ENCODE data around the gene PAPOLA.
"Not testable (repeated sequence)": the region's sequence is repeated elsewhere in the genome, so short reads cannot be mapped to it uniquely, and the experiment has no call there.

The PAPOLA gene

DNA sequence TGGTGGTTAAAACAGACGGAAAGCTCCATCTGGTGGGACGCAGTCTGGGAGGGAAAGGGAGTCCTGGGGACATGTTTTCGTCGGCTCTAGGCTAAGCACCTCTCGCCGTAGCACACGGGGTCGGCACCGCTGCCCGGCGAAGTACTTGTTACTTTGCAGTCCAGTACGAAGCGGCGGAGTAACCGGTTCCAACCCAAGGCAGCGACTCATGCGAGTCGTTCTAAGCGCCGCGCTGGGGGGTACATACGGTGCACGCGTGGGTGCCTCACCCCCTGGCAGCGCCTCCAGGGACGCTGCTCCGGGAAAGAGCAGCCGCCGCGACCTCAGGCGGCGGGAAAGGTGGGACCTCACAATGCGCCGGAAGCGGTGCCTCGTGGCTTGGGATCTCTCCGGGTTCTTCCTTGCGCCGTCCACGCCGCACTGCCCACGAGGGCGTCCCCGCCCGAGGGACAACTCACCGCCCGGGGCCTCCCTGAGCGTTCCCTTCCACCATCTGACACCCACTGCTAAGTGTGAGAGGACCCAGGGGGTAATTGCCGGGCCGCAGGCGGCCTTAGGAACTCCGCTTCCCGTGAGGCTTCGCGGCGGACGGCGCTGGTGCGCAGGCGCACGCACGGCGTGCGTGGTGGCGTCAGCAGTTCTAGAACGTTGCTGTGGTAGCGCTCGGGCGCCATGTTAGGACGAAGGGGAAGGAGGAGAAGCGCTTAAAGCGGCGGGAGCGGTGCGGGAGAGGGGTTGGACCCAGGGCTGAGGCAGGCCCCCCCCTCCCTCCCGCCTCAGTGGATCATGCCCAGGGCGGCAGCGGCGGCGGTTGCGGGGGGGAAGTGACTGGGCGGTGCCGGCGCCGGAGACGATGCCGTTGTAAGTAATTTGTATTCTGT, at the start of gene PAPOLA:
TSS of gene PAPOLA (plus strand) at position 643 of the 881 bp plus-strand sequence. CDS start at position 854, 211 bp downstream.
- Mint-ChIP-seq H3K36me3 (peaks cover 27 to 32% of the 10 kb centered on the region in 2 donors), H3K4me1 (peaks cover 37 to 66% of the 10 kb centered on the region in 2 donors), H3K27me3 (no peaks in the 10 kb centered on the region), H3K9me3 (no peaks in the 10 kb centered on the region), H3K27ac (peak within 1 kb of the TSS; percentile 99), H3K4me3 (peak within 1 kb of the TSS; percentile 92 to 95)
- DNase-seq (peak; percentile 97), ATAC-seq (replicated peaks) (peak; percentile 91 to 92)

DNA sequence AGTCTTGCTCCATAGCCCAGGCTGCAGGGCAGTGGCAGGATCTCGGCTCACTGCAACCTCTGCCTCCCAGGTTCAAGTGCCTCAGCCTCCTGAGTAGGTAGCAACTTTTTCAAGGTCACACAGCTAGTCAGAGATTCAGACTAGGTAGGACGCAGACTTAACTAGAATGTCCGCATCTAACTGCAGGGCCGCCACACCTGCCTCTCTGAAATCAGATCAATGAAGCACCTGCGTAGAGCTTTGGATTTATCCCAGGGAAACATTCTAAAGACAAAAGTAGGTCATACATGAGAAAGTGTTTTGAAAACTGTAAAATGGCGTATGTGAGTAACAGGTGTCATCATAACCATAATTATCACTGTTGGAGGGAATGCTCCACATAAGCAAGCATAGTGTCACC, 49.5 kb upstream of the PAPOLA start:
- Mint-ChIP-seq H3K27me3 (peaks cover 6% of the 10 kb centered on the region in 2 donors), H3K36me3 (no peaks in the 10 kb centered on the region), H3K4me1 (no peaks in the 10 kb centered on the region), H3K9me3 (no peaks in the 10 kb centered on the region), H3K4me3 (no peak overlapping the region), H3K27ac (no peak overlapping the region)
- DNase-seq: no peak
- no peak for ATAC-seq (replicated peaks)

DNA sequence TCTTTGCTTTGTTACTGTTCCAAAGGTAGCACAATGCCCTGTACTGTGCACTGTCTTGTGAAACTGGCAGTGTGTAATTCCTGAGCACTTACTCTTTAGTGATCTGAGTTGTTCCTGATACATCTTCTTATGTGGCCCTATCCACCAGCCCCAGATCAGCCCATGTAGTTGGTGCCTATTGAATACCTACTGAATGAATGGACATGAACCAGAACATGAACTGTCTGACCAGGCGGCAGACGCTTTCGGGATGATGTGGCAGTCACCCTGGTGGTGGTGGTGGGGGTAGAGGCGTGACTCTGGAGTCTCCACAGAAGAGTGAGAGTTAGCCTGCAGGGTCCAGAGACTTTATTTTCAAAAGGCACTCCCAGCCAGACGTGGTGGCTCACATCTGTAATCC, 46.6 kb upstream of the PAPOLA start:
- no peak overlapping the region for H3K27ac Mint-ChIP-seq
- no peak for DNase-seq
- H3K9me3 Mint-ChIP-seq: no peaks in the 10 kb centered on the region
- no peaks in the 10 kb centered on the region for H3K4me1 Mint-ChIP-seq
- H3K27me3 Mint-ChIP-seq: peaks cover 10 to 11% of the 10 kb centered on the region in 2 donors
- H3K4me3 Mint-ChIP-seq: no peak overlapping the region
- H3K36me3 Mint-ChIP-seq: no peaks in the 10 kb centered on the region
- no peak for ATAC-seq (replicated peaks)

DNA sequence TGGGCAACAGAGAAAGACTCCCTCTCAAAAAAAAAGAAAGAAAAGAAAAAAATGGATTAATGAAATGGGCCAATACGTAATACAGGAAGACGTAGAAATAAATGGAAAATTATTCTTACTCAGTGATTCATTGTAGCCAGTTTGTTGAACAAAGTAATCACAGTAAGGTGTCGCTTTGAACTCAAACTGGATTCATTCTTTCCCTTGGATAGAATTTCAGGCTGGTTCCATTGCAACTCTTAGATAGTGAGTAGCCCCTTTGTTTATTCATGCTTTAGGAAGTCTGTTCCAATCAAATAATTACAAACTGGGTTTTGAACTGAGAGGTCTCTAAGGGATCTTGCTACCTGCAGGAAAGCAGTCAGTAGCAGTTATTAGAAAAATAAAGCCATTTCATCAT, 42.3 kb upstream of the PAPOLA start:
- H3K27me3 Mint-ChIP-seq: peaks cover 10 to 11% of the 10 kb centered on the region in 2 donors
- H3K4me1 Mint-ChIP-seq: peaks cover 0 to 4% of the 10 kb centered on the region in 2 donors
- DNase-seq: no peak
- H3K36me3 Mint-ChIP-seq: no peaks in the 10 kb centered on the region
- no peak overlapping the region for H3K27ac Mint-ChIP-seq
- no peaks in the 10 kb centered on the region for H3K9me3 Mint-ChIP-seq
- ATAC-seq (replicated peaks): no peak
- H3K4me3 Mint-ChIP-seq: no peak overlapping the region

DNA sequence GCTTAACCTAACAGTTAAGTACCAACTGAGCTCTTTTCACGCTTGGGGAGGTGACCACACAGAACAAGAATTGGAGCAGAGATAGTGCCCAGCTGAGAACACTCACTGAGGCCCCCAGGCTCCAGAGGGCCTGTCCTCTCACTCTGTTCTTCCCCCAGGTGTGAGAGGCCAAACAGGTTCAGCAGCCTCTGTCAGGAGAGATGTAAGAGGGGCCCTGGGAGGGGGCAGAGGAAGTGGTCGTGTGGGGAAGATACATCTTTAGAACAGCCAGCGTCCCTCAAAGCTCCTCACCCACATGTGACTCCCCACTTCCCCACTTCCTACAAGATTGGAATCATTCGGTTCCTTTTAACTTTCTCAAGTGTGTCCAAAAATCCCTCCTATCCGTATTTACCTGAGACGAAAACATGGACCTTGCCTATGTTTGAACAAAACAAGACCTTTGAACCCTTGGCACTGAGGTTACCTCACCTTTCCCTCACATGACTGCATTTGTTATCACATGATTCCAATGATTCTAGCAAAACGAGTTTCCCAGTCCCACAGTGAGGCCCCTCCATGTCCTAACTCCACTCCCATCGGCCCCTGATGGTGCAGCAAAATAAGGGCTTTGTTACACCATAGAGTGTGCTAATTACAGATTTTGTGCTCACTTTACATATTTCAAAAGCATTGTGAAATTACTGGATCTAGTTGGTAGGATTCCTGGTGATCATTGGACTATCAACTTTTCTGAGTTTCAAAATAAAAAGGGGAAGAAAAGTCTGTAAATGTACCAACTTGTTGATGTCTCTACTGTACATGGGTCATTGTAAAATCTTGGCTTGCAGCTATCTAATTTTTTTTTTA, 40.0 kb upstream of the PAPOLA start:
- DNase-seq (no peak), ATAC-seq (replicated peaks) (no peak)
- Mint-ChIP-seq H3K27me3 (peaks cover 4 to 6% of the 10 kb centered on the region in 2 donors), H3K27ac (no peak overlapping the region), H3K36me3 (no peaks in the 10 kb centered on the region), H3K4me3 (no peak overlapping the region), H3K9me3 (no peaks in the 10 kb centered on the region), H3K4me1 (peaks cover 0 to 4% of the 10 kb centered on the region in 2 donors)

DNA sequence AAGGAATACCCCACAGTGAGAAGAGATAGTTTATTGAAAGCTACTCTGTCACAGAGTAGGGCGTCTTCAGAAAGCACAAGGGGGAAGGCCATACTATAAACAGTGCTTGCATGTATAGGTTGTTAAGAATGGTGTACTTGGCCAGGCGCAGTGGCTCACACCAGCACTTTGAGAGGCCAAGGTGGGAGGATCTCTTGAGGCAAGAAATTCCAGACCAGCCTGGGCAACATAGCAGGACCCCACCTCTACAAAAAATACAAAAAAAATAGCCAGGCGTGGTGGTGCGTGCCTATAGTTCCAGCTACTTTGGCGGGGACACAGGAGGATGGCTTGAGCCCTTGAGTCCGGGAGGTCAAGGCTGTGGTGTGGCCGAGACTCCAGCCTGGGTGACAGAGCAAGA, 38.0 kb upstream of the PAPOLA start:
- Mint-ChIP-seq H3K27ac (no peak overlapping the region), H3K4me3 (no peak overlapping the region), H3K4me1 (peaks cover 0 to 4% of the 10 kb centered on the region in 2 donors), H3K36me3 (no peaks in the 10 kb centered on the region), H3K27me3 (no peaks in the 10 kb centered on the region), H3K9me3 (no peaks in the 10 kb centered on the region)
- DNase-seq: no peak
- ATAC-seq (replicated peaks): no peak

DNA sequence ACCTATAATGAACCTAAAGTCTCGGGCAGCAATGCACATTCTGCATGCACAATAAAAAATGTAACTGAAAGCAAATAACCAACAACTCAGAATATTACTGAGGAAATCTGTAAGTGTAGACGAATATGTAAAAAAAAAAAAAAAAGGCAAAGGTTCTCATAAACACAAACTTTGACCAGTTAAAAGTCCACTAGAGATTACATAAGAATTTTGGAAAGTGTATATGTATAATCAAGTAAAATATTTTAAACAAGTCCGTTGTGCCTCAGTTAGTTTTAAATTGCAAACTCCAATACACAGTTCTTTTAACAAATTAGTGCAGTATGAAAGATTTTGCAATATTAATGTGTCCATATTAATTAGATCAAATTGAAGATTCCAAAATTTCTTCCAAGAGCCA, 35.3 kb upstream of the PAPOLA start:
- Mint-ChIP-seq H3K4me3 (no peak overlapping the region), H3K36me3 (no peaks in the 10 kb centered on the region), H3K27ac (no peak overlapping the region), H3K27me3 (no peaks in the 10 kb centered on the region), H3K4me1 (peaks cover 0 to 3% of the 10 kb centered on the region in 2 donors), H3K9me3 (no peaks in the 10 kb centered on the region)
- DNase-seq (no peak), ATAC-seq (replicated peaks) (no peak)

DNA sequence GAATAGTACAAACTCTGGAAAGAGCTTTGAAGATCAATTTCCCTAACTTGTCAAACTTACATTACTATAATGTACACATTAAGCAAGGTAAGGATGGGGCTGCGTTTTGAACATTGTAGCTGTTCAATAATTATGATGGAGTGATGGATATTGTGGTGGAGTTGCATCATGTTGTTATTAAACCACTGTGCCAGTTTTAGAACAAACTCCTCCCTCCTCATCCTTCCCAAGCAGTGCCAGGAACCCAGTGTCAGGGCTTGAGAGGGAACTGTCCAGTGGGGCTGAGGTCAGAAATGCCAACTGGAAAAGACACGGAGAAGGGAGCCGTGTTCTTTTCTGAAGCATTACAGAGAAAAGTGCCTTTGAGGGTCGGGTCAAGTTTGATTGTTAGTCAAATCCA, 31.9 kb upstream of the PAPOLA start:
- no peak for ATAC-seq (replicated peaks)
- no peak for DNase-seq
- H3K36me3 Mint-ChIP-seq: no peaks in the 10 kb centered on the region

DNA sequence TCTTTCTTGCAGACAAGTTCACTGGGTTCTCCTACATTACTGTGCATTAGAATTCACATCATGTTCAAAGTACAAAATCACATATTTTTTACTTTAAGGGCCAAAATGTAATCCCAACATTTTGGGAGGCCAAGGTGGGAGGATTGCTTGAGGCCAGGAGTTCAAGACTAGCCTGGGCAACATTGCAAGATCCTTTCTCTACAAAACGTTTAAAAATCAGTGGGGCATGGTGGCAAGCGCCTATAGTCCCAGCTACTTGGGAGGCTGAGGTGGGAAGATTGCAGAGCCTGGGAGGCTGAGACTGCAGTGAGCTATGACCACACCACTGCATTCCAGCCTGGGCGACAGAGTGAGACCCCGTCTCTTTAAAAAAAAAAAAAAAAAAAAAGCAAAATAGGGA, 31.2 kb upstream of the PAPOLA start:
- H3K9me3 Mint-ChIP-seq; H3K27ac Mint-ChIP-seq; H3K4me3 Mint-ChIP-seq; H3K4me1 Mint-ChIP-seq; H3K27me3 Mint-ChIP-seq; ATAC-seq (replicated peaks); H3K36me3 Mint-ChIP-seq; DNase-seq: not testable (repeated sequence)

More for the DNA sequence above, 31.9 kb upstream of the PAPOLA start:
- Mint-ChIP-seq H3K27me3 (no peaks in the 10 kb centered on the region), H3K4me1 (no peaks in the 10 kb centered on the region), H3K9me3 (no peaks in the 10 kb centered on the region), H3K27ac (no peak overlapping the region), H3K4me3 (no peak overlapping the region)

DNA sequence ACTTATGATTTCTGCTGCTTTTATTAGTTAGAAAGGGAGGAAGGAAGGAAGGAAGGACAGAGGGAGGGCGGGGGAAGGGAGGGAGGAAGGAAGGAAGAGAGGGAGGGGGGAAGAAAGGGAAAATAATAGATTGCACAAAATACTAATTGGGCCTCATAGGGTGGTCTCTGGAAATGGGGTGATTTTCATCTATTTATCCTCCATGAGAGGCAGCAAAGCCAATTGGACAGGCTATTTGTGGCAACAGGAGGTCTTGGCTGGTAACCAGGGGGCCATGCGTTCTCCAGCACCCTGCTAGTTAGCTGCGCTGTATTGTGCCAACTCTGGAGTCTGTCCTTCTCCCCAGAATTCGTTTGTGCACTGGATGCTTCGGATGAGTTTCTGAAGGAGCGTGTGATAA, 24.1 kb upstream of the PAPOLA start:
- no peaks in the 10 kb centered on the region for H3K9me3 Mint-ChIP-seq
- no peaks in the 10 kb centered on the region for H3K36me3 Mint-ChIP-seq
- H3K4me1 Mint-ChIP-seq: peaks cover 5 to 12% of the 10 kb centered on the region in 2 donors
- DNase-seq: no peak
- H3K27me3 Mint-ChIP-seq: no peaks in the 10 kb centered on the region
- H3K4me3 Mint-ChIP-seq: no peak overlapping the region
- no peak for ATAC-seq (replicated peaks)
- no peak overlapping the region for H3K27ac Mint-ChIP-seq

DNA sequence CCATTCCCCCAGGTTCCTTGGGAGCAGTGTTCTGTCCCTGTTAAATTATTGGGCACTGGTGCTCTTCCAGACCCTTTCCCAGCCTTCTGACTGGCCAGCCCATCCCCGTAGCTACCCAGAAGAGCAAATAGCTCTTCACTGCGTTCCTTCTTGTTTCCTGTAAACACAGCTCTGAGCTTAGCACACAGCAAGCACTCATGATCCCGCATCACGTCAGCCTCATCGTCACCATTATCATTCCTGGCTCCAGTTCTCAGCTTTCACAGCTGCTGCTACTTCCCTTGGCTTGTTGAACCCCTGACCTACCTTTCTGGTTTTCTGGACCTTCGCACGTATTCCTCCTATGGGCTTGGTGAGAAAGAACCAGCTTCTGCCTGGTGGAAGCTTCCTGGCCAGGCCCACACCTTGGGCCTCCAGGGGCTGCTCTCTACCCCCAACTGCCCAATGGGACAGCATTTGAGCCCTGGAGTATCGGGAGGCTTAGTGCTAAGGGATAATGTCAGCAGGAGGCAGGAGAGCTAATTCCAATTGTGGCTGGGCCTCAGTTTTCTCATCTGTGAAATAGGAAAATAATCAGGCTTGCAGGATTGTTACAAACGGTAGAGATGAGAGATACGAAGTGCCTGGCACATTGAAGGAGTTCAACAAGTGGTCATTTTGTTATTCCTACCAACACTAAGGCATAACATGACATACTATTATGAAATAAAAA, 22.6 kb upstream of the PAPOLA start:
- DNase-seq (no peak), ATAC-seq (replicated peaks) (no peak)
- Mint-ChIP-seq H3K27me3 (no peaks in the 10 kb centered on the region), H3K4me3 (no peak overlapping the region), H3K9me3 (peaks cover 0 to 3% of the 10 kb centered on the region in 2 donors), H3K4me1 (peaks cover 10 to 23% of the 10 kb centered on the region in 2 donors), H3K36me3 (peaks cover 0 to 3% of the 10 kb centered on the region in 2 donors), H3K27ac (no peak overlapping the region)

DNA sequence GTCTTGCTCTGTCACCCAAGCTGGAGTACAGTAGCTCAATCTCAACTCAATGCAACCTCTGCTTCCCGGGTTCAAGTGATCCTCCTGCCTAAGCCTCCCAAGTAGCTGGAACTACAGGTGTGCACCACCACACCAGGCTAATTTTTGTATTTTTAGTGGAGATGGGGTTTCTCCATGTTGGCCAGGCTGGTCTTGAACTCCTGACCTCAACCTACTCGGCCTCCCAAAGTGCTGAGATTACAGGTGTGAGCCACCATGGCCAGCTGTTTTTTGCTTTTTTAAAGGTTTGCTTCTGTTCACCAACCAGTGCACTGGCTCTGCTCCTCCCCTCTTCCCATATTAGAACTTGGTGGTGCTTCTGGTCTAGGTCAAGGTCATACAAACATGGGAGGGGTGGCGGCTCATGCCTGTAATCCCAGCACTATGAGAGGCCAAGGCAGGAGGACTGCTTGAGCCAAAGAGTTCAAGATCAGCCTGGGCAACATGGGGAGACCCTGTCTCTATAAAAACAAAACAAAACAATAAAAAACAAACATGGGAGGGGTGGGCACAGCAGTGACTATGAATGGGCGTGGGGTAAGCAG, 20.4 kb upstream of the PAPOLA start:
- DNase-seq (no peak), ATAC-seq (replicated peaks) (no peak)
- H3K4me3 Mint-ChIP-seq: no peak overlapping the region
- peaks cover 0 to 3% of the 10 kb centered on the region in 2 donors for H3K9me3 Mint-ChIP-seq
- peaks cover 0 to 3% of the 10 kb centered on the region in 2 donors for H3K36me3 Mint-ChIP-seq
- peaks cover 13 to 42% of the 10 kb centered on the region in 2 donors for H3K4me1 Mint-ChIP-seq
- H3K27ac Mint-ChIP-seq: no peak overlapping the region
- H3K27me3 Mint-ChIP-seq: no peaks in the 10 kb centered on the region

DNA sequence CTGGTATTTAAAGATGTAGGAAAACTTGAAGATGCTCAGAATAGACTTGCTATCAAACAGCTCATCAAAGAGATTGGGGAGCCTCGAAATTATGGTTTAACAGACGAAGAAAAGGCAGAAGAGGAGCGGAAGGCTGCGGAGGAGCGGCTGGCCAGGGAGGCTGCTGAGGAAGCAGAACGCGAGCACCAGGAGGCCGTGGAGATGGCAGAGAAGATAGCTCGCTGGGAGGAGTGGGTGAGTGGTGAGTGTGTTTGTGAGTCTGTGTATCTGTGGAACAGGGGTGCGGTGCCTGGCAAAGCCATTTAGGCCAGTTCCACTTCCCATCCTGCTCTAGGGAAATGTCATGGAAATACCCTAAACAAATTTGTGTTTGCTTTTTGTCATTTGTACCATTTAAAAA, 19.2 kb upstream of the PAPOLA start:
- Mint-ChIP-seq H3K4me1 (peaks cover 11 to 45% of the 10 kb centered on the region in 2 donors), H3K27me3 (no peaks in the 10 kb centered on the region), H3K27ac (no peak overlapping the region), H3K36me3 (peaks cover 0 to 3% of the 10 kb centered on the region in 2 donors), H3K4me3 (no peak overlapping the region), H3K9me3 (peaks cover 0 to 3% of the 10 kb centered on the region in 2 donors)
- DNase-seq (no peak), ATAC-seq (replicated peaks) (no peak)

DNA sequence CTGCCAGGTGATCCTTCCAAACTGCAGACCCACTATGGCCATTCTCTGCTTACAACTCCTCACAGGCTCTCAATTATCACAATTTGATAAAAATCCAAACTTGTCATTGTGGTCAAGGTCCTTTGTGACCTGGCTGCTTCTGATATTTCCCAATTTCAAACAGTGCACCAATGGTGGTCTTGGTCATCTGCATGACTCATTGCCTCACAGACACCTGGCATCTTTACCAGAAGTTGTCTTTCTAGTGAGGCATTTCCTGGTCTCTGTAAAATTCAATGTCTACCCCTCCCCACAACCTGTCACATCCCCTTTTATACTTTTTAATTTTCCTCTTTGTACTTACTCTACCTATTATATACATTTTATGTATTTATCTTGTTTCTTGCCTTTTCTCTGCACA, 17.8 kb upstream of the PAPOLA start:
- Mint-ChIP-seq H3K27me3 (no peaks in the 10 kb centered on the region), H3K9me3 (peaks cover 0 to 3% of the 10 kb centered on the region in 2 donors), H3K4me1 (peaks cover 11 to 43% of the 10 kb centered on the region in 2 donors), H3K4me3 (no peak overlapping the region), H3K36me3 (peaks cover 0 to 3% of the 10 kb centered on the region in 2 donors), H3K27ac (no peak overlapping the region)
- no peak for ATAC-seq (replicated peaks)
- DNase-seq: no peak
